BLaER1 (cell line): ENCODE measurements around the gene FCN2.

Experiments used
- H3K27ac ChIP-seq: shearing (Covaris generic); formaldehyde crosslinking; 2 replicates; pipeline ENCODE4 v1.8.1; 2022
- H3K27me3 ChIP-seq: shearing (Covaris generic); formaldehyde crosslinking; 2 replicates; pipeline ENCODE4 v1.8.1; 2022
- H3K36me3 ChIP-seq: shearing (Covaris generic); formaldehyde crosslinking; 2 replicates; pipeline ENCODE4 v1.8.1; 2022
- H3K4me1 ChIP-seq: shearing (Covaris generic); formaldehyde crosslinking; 2 replicates; pipeline ENCODE4 v1.8.1; 2022
- H3K4me2 ChIP-seq: shearing (Covaris generic); formaldehyde crosslinking; 2 replicates; pipeline ENCODE4 v1.8.1; 2022
- H3K4me3 ChIP-seq: shearing (Covaris generic); formaldehyde crosslinking; 2 replicates; pipeline ENCODE4 v1.8.1; 2022
- H3K9ac ChIP-seq: shearing (Covaris generic); formaldehyde crosslinking; 2 replicates; pipeline ENCODE4 v1.8.1; 2022
- H3K9me3 ChIP-seq: shearing (Covaris generic); formaldehyde crosslinking; 2 replicates; pipeline ENCODE4 v1.8.1; 2022
- H4K20me1 ChIP-seq: shearing (Covaris generic); formaldehyde crosslinking; 2 replicates; pipeline ENCODE4 v1.8.1; 2022
- Cebpa-rat ChIP-seq: shearing (Covaris generic); IDR thresholded peaks from 2 replicates; pipeline ENCODE4 v1.8.1; 2022

FCN2 gene

GRCh38 chr9:134875371-134875770 is 5.2 kb upstream of the FCN2 start:
- peaks cover 19% of the 10 kb centered on the region; the same call in 1 of the 2 replicates for H3K9me3 ChIP-seq
- H3K4me1 ChIP-seq = peaks cover 20% of the 10 kb centered on the region
- H3K36me3 ChIP-seq = no peaks in the 10 kb centered on the region
- H3K27me3 ChIP-seq = no peaks in the 10 kb centered on the region
- no peaks in the 10 kb centered on the region for H4K20me1 ChIP-seq
- no peak for TF ChIP-seq Cebpa-rat
- H3K9ac ChIP-seq = no peak overlapping the region
- no peak overlapping the region for H3K27ac ChIP-seq
- H3K4me2 ChIP-seq = peak overlapping the region; percentile 33
- no peak overlapping the region for H3K4me3 ChIP-seq

GRCh38 chr9:134877541-134877940 is 3.1 kb upstream of the FCN2 start:
- Histone ChIP-seq H3K9ac (no peak overlapping the region), H3K4me3 (no peak overlapping the region), H3K4me2 (no peak overlapping the region), H3K27ac (no peak overlapping the region), H3K36me3 (no peaks in the 10 kb centered on the region), H4K20me1 (no peaks in the 10 kb centered on the region), H3K27me3 (no peaks in the 10 kb centered on the region), H3K4me1 (peaks cover 8% of the 10 kb centered on the region), H3K9me3 (peaks cover 13% of the 10 kb centered on the region; the same call in 1 of the 2 replicates)
- TF ChIP-seq Cebpa-rat = no peak

- no peak overlapping the region for H3K4me2 ChIP-seq
- H3K36me3 ChIP-seq = no peaks in the 10 kb centered on the region
- no peaks in the 10 kb centered on the region for H3K27me3 ChIP-seq
- peaks cover 8% of the 10 kb centered on the region for H3K4me1 ChIP-seq
- H3K27ac ChIP-seq = no peak overlapping the region
- H3K9ac ChIP-seq = no peak overlapping the region
- H3K4me3 ChIP-seq = no peak overlapping the region
- TF ChIP-seq Cebpa-rat = no peak
- no peaks in the 10 kb centered on the region for H3K9me3 ChIP-seq
- H4K20me1 ChIP-seq = no peaks in the 10 kb centered on the region
Observed at GRCh38 chr9:134879664-134880483, 736 bp upstream of the FCN2 start.

GRCh38 chr9:134881313-134881670 is 682 bp downstream of the FCN2 start:
- Histone ChIP-seq H3K27ac (no peak overlapping the region), H3K27me3 (no peaks in the 10 kb centered on the region), H3K4me2 (no peak overlapping the region), H4K20me1 (no peaks in the 10 kb centered on the region), H3K4me1 (peaks cover 4% of the 10 kb centered on the region), H3K4me3 (no peak overlapping the region), H3K9me3 (no peaks in the 10 kb centered on the region), H3K36me3 (no peaks in the 10 kb centered on the region), H3K9ac (no peak overlapping the region)
- TF ChIP-seq Cebpa-rat = no peak

- H4K20me1 ChIP-seq = no peaks in the 10 kb centered on the region
- H3K27ac ChIP-seq = no peak overlapping the region
- no peak overlapping the region for H3K4me2 ChIP-seq
- H3K9me3 ChIP-seq = no peaks in the 10 kb centered on the region
- TF ChIP-seq Cebpa-rat = no peak
- H3K4me3 ChIP-seq = no peak overlapping the region
- H3K27me3 ChIP-seq = no peaks in the 10 kb centered on the region
- H3K4me1 ChIP-seq = peaks cover 14% of the 10 kb centered on the region
- no peak overlapping the region for H3K9ac ChIP-seq
- no peaks in the 10 kb centered on the region for H3K36me3 ChIP-seq
Observed at GRCh38 chr9:134882204-134882785, 1.7 kb downstream of the FCN2 start.

- no peak overlapping the region for H3K4me2 ChIP-seq
- no peaks in the 10 kb centered on the region for H3K9me3 ChIP-seq
- H3K4me3 ChIP-seq = no peak overlapping the region
- no peak overlapping the region for H3K9ac ChIP-seq
- H3K27ac ChIP-seq = no peak overlapping the region
- peaks cover 23% of the 10 kb centered on the region for H3K4me1 ChIP-seq
- no peaks in the 10 kb centered on the region for H3K36me3 ChIP-seq
- no peak for TF ChIP-seq Cebpa-rat
- H4K20me1 ChIP-seq = peaks cover 6% of the 10 kb centered on the region; the same call in 1 of the 2 replicates
- H3K27me3 ChIP-seq = no peaks in the 10 kb centered on the region
Observed at GRCh38 chr9:134883040-134883782, 2.6 kb downstream of the FCN2 start.

GRCh38 chr9:134884492-134884891 is 3.9 kb downstream of the FCN2 start:
- Histone ChIP-seq H4K20me1 (peaks cover 9% of the 10 kb centered on the region; the same call in 1 of the 2 replicates), H3K9ac (no peak overlapping the region), H3K4me2 (no peak overlapping the region), H3K36me3 (no peaks in the 10 kb centered on the region), H3K27ac (no peak overlapping the region), H3K4me1 (peaks cover 36% of the 10 kb centered on the region), H3K4me3 (no peak overlapping the region), H3K27me3 (no peaks in the 10 kb centered on the region), H3K9me3 (no peaks in the 10 kb centered on the region)
- no peak for TF ChIP-seq Cebpa-rat

- TF ChIP-seq Cebpa-rat = no peak
- H3K36me3 ChIP-seq = no peaks in the 10 kb centered on the region
- H3K27me3 ChIP-seq = no peaks in the 10 kb centered on the region
- no peak overlapping the region for H3K4me3 ChIP-seq
- H3K4me1 ChIP-seq = peaks cover 42% of the 10 kb centered on the region
- H4K20me1 ChIP-seq = peaks cover 9% of the 10 kb centered on the region; the same call in 1 of the 2 replicates
- no peak overlapping the region for H3K9ac ChIP-seq
- H3K9me3 ChIP-seq = no peaks in the 10 kb centered on the region
- H3K4me2 ChIP-seq = no peak overlapping the region
- H3K27ac ChIP-seq = no peak overlapping the region
Observed at GRCh38 chr9:134885001-134885678, 4.5 kb downstream of the FCN2 start.

- TF ChIP-seq Cebpa-rat = no peak
- Histone ChIP-seq H4K20me1 (peaks cover 9% of the 10 kb centered on the region; the same call in 1 of the 2 replicates), H3K27me3 (no peaks in the 10 kb centered on the region), H3K4me2 (peak overlapping the region; percentile 78; the same call in 1 of the 2 replicates), H3K9ac (no peak overlapping the region), H3K4me1 (peaks cover 50% of the 10 kb centered on the region), H3K27ac (peak overlapping the region; percentile 30; the same call in 1 of the 2 replicates), H3K4me3 (no peak overlapping the region), H3K9me3 (no peaks in the 10 kb centered on the region), H3K36me3 (no peaks in the 10 kb centered on the region)
Observed at GRCh38 chr9:134885679-134886412, 5.2 kb downstream of the FCN2 start.
